SU-DHL-6 (cell line): ENCODE results near the gene G6PC3.

ENCODE experiments used
- H2AFZ ChIP-seq: fragments of 200-600 bp; sonication (generic); 2 replicates; pipeline ENCODE4 v1.6.1; 2014; ENCODE audit warnings: low read depth, mild to moderate bottlenecking, moderate library complexity, mixed read lengths, antibody characterized with exemption, low read length; ENCODE audit not compliant: severe bottlenecking
- H3F3A ChIP-seq: fragments of 200-600 bp; shearing (Covaris generic); 2 replicates; pipeline ENCODE4 v1.6.0; 2016; ENCODE audit warnings: antibody characterized with exemption, mild to moderate bottlenecking; ENCODE audit not compliant: insufficient read depth
- H3K27ac ChIP-seq: fragments of 200-600 bp; sonication (generic); 2 replicates; pipeline ENCODE4 v1.5.1; 2016; ENCODE audit warnings: low read depth, mild to moderate bottlenecking, low read length, moderate library complexity, mixed read lengths
- H3K27me3 ChIP-seq: fragments of 200-600 bp; sonication (generic), shearing (Covaris generic); 2 replicates; pipeline ENCODE4 v1.6.0; 2014; ENCODE audit warnings: mild to moderate bottlenecking, low read length
- H3K36me3 ChIP-seq: fragments of 200-600 bp; sonication (generic); 2 replicates; pipeline ENCODE4 v1.6.1; 2014; ENCODE audit warnings: mild to moderate bottlenecking, low read length, mixed read lengths
- H3K4me2 ChIP-seq: fragments of 300-600, 200-600 bp; shearing (Covaris generic), sonication (generic); 2 replicates; pipeline ENCODE4 v1.6.0; 2014; ENCODE audit warnings: low read length, low read depth, mild to moderate bottlenecking; ENCODE audit not compliant: poor library complexity, severe bottlenecking
- H3K4me3 ChIP-seq: fragments of 200-600 bp; sonication (generic); 2 replicates; pipeline ENCODE4 v1.5.1; 2014; ENCODE audit warnings: antibody characterized with exemption, low read length, mild to moderate bottlenecking, mixed read lengths; ENCODE audit not compliant: insufficient read depth, poor library complexity, severe bottlenecking
- H3K79me2 ChIP-seq: fragments of 200-600 bp; sonication (generic); 2 replicates; pipeline ENCODE4 v1.6.1; 2014; ENCODE audit warnings: mild to moderate bottlenecking, low read length, moderate library complexity; ENCODE audit not compliant: insufficient read depth
- H3K9ac ChIP-seq: fragments of 200-600 bp; sonication (generic); 2 replicates; pipeline ENCODE4 v1.7.0; 2014; ENCODE audit warnings: mild to moderate bottlenecking, low read length
- H3K9me2 ChIP-seq: fragments of 200-600 bp; sonication (generic); replicated peaks from 2 replicates; pipeline ENCODE4 v1.6.1; 2014; ENCODE audit warnings: low read length; ENCODE audit not compliant: insufficient read depth
- H3K9me3 ChIP-seq: fragments of 200-600 bp; sonication (generic); 2 replicates; pipeline ENCODE4 v1.6.1; 2014; ENCODE audit warnings: low read length, mixed read lengths; ENCODE audit not compliant: insufficient read depth
- H4K20me1 ChIP-seq: fragments of 200-600 bp; sonication (generic); 2 replicates; pipeline ENCODE4 v1.6.1; 2014; ENCODE audit warnings: low read depth, mild to moderate bottlenecking, antibody characterized with exemption, low read length, moderate library complexity, mixed read lengths
- CTCF ChIP-seq: fragments of 200-600 bp; sonication (generic); IDR thresholded peaks from one replicate; pipeline ENCODE4 v1.5.1; 2017; ENCODE audit warnings: antibody characterized with exemption, mild to moderate bottlenecking, low read length, moderate library complexity; ENCODE audit not compliant: insufficient read depth, poor library complexity, severe bottlenecking
- EZH2phosphoT487 ChIP-seq: fragments of 200-600 bp; sonication (generic), shearing (Covaris generic); conservative IDR thresholded peaks from 2 replicates; pipeline ENCODE4 v1.6.1; 2018; ENCODE audit warnings: mild to moderate bottlenecking, antibody characterized with exemption, low read length, moderate library complexity, mixed read lengths

Gene G6PC3

DNA sequence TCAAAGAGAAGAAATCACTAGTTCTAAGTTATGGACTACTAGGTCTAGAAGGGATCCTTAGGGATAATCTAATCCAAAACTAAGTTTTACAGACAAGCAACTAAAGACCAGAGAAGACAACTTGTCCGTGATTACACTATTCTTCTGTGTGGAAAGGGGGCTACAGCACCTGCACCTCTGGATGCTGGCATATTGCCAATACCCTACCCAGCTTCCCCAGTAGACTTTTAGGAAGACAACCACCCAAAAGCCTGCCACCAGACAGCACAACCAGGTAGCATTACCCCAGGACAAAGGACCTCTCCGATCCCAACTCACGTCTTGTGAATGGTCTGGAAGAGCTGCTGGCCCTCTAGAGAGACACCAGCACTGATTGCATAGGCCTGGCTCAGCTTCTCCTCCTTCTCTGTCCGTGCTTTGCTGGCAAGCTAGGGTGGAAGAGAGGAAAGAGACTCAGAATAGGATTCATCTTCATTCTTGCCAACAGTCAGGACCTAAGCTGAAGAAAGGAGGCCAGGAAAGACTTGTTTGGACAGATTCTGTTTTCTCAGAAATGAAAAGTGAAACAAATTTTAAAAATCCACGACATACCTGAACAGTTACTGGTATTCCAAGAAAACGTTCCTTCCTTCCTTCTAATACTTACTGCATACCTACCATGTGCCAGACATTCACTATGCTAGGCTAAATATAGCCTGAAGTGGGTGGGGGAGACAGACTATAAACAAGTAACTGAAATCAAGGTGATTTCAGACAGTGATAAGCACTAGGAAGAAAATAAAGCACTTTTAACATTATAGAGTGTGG is 30.5 kb upstream of the G6PC3 start:
- Histone ChIP-seq H3K4me2 (no peak overlapping the region), H3K9me3 (no peaks in the 10 kb centered on the region), H2AFZ (no peak overlapping the region), H3K9ac (no peak overlapping the region), H3K4me3 (no peak overlapping the region), H3F3A (peaks cover 5% of the 10 kb centered on the region; the same call in 1 of the 2 replicates), H3K9me2 (no peaks in the 10 kb centered on the region), H3K36me3 (peaks cover 7% of the 10 kb centered on the region), H3K79me2 (peaks cover 46% of the 10 kb centered on the region), H4K20me1 (no peaks in the 10 kb centered on the region), H3K27ac (no peak overlapping the region), H3K27me3 (no peaks in the 10 kb centered on the region)
- TF ChIP-seq EZH2phosphoT487 (no peak), CTCF (no peak)

- Histone ChIP-seq H3K27ac (no peak overlapping the region), H3K27me3 (no peaks in the 10 kb centered on the region), H3K4me2 (no peak overlapping the region), H3K9me2 (no peaks in the 10 kb centered on the region), H3K36me3 (peaks cover 8% of the 10 kb centered on the region), H3K9me3 (no peaks in the 10 kb centered on the region), H3K79me2 (peaks cover 64% of the 10 kb centered on the region), H4K20me1 (no peaks in the 10 kb centered on the region), H3K4me3 (no peak overlapping the region), H3K9ac (no peak overlapping the region), H3F3A (peaks cover 9% of the 10 kb centered on the region; the same call in 1 of the 2 replicates), H2AFZ (no peak overlapping the region)
- no peak for TF ChIP-seq EZH2phosphoT487
- no peak for TF ChIP-seq CTCF
Measured at GRCh38 chr17:44043272-44043696, 27.3 kb upstream of the G6PC3 start.

- Histone ChIP-seq H3K36me3 (peaks cover 9% of the 10 kb centered on the region; the same call in 1 of the 2 replicates), H4K20me1 (no peaks in the 10 kb centered on the region), H3F3A (peaks cover 9% of the 10 kb centered on the region; the same call in 1 of the 2 replicates), H3K4me2 (no peak overlapping the region), H3K4me3 (no peak overlapping the region), H2AFZ (no peak overlapping the region), H3K79me2 (peaks cover 68% of the 10 kb centered on the region), H3K27ac (no peak overlapping the region), H3K27me3 (no peaks in the 10 kb centered on the region), H3K9ac (no peak overlapping the region), H3K9me3 (no peaks in the 10 kb centered on the region), H3K9me2 (no peaks in the 10 kb centered on the region)
- TF ChIP-seq CTCF (no peak), EZH2phosphoT487 (no peak)
Measured at GRCh38 chr17:44044071-44044470, 26.5 kb upstream of the G6PC3 start.
